Fibroblast of skin of right quadriceps (primary cell): ENCODE data around the gene COL10A1.
A peak's percentile ranks its signal among the peaks of the same experiment; 100 is the strongest.

Experiments
- DNase-seq: peaks from one replicate; pipeline ENCODE4 v3.0.0-alpha.2; 2013

The COL10A1 gene

DNA sequence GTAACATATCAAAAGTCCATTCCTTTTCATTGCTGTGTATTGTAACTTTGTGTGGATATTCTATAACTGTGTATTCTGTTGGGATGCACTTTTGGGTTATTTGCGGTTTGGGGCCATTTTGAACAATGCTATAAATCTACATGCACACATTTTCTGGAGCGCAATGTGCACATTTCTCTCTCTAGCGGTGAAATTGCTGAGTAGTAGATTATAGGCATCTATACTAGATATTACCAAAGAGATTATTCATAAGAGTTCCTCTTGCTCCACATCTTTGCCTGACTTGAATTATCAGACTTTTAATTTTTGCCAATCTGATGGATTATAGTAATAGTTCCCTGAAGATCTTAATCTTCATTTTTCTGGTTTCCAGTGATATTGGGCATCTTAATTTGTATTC lies 47.0 kb downstream of the COL10A1 start:
- DNase-seq, result no peak

DNA sequence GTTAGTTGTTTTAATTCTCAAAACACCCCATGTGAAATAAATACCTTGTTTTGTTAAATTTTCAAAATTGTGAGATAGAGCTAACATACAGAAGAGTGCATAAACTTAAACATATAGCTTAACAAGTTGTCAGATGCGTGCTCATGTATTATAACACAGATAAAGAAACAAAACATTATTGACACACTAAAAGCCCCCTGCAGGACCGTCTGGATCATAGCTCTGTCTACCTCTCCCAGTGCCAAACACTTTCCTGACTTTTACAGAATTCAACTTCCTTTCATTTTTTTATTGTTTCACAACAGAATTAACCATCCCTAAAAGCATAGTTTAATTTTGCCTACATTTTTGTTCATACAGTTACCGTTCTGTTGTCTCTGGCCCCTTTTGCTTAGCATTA lies 47.4 kb downstream of the COL10A1 start:
- DNase-seq, result no peak

DNA sequence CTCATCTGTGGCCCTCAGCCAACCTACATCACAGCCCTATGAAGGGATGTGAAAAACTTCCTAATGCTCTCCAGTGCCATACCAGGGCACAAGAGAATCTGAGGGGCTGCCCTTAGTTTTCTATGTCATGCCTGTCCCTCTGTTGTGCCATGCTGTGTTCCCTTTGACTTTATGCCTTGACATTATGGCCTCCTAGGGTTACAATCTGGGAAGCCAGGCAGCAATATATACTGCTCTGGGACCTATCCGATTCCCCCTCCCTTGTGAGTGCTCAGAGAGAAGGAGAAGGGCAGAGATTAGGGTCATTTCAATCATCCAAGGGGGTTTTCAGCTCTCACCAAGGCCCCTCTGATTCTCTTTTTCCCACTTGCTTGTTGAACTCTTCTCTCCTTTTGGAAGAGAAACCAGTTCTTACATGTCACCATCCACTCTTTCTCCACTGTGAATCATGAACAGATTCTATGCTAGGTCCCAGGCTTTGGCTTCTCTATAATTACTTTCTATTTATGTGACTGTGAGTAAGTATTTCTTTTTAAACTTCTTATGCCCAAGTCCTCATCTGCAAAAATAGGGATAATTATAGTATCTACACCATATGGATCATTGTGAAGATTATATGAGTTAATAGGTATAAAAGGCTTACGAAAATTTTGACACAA lies 51.1 kb downstream of the COL10A1 start:
- no peak for DNase-seq

DNA sequence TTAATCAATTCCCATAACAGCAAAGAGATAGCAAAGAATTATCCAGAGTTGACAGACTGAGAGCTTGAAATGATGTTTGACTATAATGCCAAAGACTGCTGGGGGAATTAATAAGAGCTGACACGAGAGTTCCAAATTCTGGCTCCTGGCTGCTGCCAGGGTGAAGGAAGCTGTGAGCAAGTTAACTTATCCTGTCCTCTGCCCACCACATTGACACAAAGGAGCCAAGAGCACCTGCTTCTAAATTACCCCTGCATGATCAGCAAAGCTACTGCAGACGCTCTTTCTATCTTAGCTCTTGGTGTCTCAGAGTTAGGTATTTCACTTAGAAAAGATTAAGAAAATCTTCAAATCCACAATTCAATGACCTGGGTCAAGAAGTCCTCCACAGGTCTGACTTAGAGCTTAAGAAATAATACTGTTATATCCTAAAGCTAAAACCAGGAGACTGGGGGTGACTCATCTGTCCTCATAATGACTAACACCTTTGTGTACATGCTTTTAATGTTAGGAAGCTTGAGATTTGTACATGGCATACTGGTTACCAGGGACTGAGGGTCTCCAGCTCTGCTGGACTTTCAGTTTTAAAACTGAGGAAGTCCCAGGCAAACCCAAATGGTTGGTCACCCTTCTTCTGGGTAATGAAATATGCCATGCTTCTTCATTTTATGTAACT lies 52.0 kb downstream of the COL10A1 start:
- DNase-seq, result peak; percentile 8

DNA sequence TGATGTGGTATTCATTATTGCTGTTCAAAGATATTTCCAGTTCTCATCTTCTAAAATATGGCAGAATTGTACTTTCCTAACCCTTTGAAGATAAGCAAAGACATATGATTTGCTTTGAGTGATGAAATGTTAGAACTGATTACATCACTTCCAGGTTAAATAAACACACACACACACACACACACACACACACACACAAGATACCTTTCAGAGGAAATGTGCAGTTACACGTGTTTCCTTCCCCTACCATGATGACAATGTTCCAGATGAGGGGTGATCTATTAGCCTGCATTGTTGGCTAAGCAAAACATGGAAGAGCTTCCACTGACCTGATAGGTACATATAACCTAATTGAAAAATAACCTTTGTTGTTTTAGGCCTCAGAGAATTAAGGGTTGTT lies 53.6 kb downstream of the COL10A1 start:
- DNase-seq, result no peak

DNA sequence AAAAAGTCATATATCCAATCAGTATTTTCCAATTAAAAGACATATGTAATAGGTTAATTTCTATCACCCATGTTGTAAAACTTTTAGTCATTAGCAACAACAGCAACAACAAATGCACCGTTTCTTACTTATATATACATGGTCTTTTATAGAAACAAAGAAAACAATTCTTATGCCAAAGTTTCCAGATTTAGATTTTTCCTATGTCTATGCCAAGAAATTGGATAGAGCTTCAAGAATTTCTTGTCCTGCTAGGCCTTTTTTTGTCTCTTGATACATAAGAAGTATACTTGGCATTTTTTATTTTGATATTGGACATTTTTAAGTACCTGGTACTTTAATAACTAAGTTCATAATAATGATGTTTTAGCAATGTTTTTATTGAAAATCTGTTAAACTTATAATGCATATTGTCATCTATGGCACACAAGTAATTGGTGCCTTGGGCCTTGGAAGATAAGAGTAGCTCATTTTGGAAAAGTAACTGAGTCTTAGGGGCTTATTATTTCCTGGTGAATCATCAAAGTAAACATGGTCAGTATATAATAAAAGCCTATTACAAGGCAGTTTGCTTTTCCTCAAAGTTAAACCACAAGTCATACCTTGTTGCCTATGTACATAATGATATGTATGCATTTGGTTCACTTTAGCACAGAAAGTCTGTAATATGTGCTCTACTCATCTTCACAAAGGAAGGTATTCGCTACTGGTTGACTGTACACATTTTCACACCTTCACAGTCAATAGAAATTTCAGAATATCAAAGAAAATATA lies 55.1 kb downstream of the COL10A1 start:
- DNase-seq, result no peak

DNA sequence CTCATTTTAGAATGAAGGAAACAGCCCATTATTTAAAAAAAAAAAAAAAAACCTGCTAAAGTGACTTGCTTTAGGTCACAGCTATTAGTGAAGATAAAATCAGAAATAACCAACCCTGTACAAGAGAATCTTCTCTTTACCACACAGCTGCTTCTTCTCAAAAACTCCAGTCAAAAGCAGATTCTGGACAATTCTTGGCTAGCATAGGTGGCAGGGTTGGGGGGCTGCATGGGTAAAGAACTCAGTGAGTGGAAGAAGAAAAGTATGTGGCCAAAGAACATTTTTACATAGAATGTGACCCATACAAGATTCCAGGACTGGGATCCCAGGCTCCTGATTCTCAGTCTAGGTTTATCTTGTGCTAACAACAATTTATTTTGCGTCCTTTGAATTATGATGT lies 55.8 kb downstream of the COL10A1 start:
- DNase-seq, result no peak
